Mononuclear cell (primary cell): ENCODE results near the gene GPHA2. TPM values are rescaled to one million over a fixed set of nuclear protein-coding genes. Genes with fewer than 3 reads are reported as not detected.
"Not testable (repeated sequence)": the region's sequence is repeated elsewhere in the genome, so short reads cannot be mapped to it uniquely, and the experiment has no call there.

Source experiments
- H3K27me3 ChIP-seq: 2 replicates; pipeline ENCODE4 v1.6.0; 2011; ENCODE audit warnings: low read length, control low read depth; ENCODE audit not compliant: insufficient read depth
- H3K4me1 ChIP-seq: 2 replicates; pipeline ENCODE4 v1.5.1; 2011; ENCODE audit warnings: mild to moderate bottlenecking, low read length, control low read depth; ENCODE audit not compliant: insufficient read depth
- H3K4me3 ChIP-seq: 2 replicates; pipeline ENCODE4 v1.5.1; 2011; ENCODE audit warnings: mild to moderate bottlenecking, low read length, moderate library complexity
- H3K9me3 ChIP-seq: 2 replicates; pipeline ENCODE4 v1.5.1; 2011; ENCODE audit warnings: low read depth, mild to moderate bottlenecking, control low read depth, low read length
- total RNA-seq: library from RNA; depleted of rRNA; stranded (reverse); fragments of >200 nt; gene quantifications from one replicate; pipeline ENCODE4 v1.2.3, GENCODE V29; 2012

The GPHA2 gene, protein sequence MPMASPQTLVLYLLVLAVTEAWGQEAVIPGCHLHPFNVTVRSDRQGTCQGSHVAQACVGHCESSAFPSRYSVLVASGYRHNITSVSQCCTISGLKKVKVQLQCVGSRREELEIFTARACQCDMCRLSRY
- not detected for total RNA-seq

GRCh38 chr11:64935359-64936081, at the start of gene GPHA2:
Gene GPHA2, minus strand, starts transcription at chr11:64935893. Its CDS starts 433 bp downstream, at chr11:64935460.
- H3K27me3 ChIP-seq, result no peaks in the 10 kb centered on the region
- no peaks in the 10 kb centered on the region for H3K4me1 ChIP-seq
- H3K9me3 ChIP-seq, result no peaks in the 10 kb centered on the region
- no peak within 1 kb of the TSS for H3K4me3 ChIP-seq

DNA sequence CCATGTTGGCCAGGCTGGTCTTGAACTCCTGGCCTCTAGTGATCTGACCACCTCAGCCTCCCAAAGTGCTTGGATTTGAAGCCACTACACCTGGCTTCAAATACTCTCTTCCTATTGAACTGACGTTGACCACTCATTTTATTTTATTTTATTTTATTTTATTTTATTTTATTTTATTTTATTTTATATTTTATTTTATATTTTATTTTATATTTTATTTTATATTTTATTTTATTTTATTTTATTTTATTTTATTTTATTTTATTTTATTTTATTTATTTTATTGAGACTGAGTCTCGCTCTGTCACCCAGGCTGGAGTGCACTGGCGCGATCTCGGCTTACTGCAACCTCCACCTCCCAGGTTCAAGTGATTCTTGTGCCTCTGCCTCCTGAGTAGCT, 47.6 kb upstream of the GPHA2 start:
- H3K4me3 ChIP-seq, result not testable (repeated sequence)

DNA sequence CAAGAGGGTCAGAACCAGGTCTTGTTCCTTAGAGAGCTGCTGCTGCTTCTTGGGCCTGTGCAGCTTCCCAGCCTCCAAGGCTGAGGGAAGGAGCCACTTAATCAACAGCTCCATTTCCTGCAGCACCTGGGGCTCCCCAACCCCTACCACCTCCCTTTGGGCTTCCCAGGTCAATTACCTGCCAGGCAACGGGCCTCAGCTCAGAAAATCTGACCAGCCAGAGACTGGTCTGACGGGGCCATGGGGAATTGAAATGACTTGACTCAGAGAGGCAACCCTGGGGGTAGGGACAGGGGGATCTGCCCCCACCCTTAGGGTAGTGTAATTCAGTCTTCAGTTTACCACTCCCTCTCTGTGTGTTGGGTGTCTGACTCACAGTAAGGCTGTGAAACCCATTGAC, 41.0 kb upstream of the GPHA2 start:
- Histone ChIP-seq H3K27me3 (peaks cover 4% of the 10 kb centered on the region), H3K4me1 (peaks cover 7% of the 10 kb centered on the region), H3K4me3 (no peak overlapping the region), H3K9me3 (no peaks in the 10 kb centered on the region)

More for the DNA sequence above, 47.6 kb upstream of the GPHA2 start:
- H3K27me3 ChIP-seq, H3K9me3 ChIP-seq: not testable (repeated sequence)
- H3K4me1 ChIP-seq, result peaks cover 17% of the 10 kb centered on the region

DNA sequence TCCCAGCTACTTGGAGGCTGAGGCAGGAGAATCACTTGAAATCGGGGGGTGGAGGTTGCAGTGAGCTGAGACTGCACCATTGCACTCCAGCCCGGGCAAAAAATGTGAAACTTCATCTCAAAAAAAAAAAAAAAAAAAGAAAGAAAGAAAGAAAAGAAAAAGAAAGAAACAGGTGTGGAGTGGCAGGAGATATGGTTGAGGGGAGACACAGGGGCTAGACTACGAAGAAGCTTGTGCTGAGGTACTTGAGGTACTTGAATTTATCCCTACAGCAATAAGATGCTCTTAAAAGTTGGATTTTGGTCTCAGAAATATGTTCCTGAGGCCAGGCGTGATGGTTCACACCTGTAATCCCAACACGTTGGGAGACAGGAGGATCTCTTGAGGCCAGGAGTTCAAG, 38.4 kb upstream of the GPHA2 start:
- H3K4me3 ChIP-seq, result no peak overlapping the region
- H3K9me3 ChIP-seq, result no peaks in the 10 kb centered on the region
- H3K27me3 ChIP-seq, result peaks cover 4% of the 10 kb centered on the region
- peaks cover 10% of the 10 kb centered on the region for H3K4me1 ChIP-seq

- Histone ChIP-seq H3K4me1 (peaks cover 10% of the 10 kb centered on the region), H3K9me3 (no peaks in the 10 kb centered on the region), H3K4me3 (no peak within 1 kb of the TSS), H3K27me3 (peaks cover 4% of the 10 kb centered on the region)
Measured at GRCh38 chr11:64971421-64972233, 35.9 kb upstream of the GPHA2 start, which contains the start of gene MAJIN. Gene MAJIN, minus strand, starts transcription at chr11:64972108. Its CDS starts 12,703 bp downstream, at chr11:64959405.

DNA sequence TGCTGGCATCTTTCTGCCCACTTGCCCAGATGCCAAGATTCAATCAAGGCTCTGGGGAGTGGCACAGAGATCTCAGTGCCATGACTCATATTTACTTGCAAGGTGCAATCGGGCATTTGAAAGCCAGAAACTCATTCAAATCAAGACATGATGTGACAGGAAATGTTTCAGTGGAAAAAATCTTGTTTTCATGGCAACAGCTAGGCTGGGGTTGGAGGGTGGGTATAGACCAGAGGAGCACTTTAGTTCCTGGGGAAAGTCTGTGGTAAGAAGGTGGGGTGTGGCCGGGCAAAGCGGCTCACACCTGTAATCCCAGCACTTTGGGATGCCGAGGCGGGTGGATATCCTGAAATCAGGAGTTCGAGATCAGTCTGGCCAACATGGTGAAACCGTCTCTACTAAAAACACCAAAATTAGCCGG, 35.0 kb upstream of the GPHA2 start:
- Histone ChIP-seq H3K9me3 (no peaks in the 10 kb centered on the region), H3K4me1 (peaks cover 10% of the 10 kb centered on the region), H3K4me3 (no peak overlapping the region), H3K27me3 (peaks cover 4% of the 10 kb centered on the region)

GRCh38 chr11:64969209-64969608, 33.5 kb upstream of the GPHA2 start:
- Histone ChIP-seq H3K27me3 (peaks cover 4% of the 10 kb centered on the region), H3K4me1 (peaks cover 16% of the 10 kb centered on the region), H3K9me3 (no peaks in the 10 kb centered on the region), H3K4me3 (no peak overlapping the region)

DNA sequence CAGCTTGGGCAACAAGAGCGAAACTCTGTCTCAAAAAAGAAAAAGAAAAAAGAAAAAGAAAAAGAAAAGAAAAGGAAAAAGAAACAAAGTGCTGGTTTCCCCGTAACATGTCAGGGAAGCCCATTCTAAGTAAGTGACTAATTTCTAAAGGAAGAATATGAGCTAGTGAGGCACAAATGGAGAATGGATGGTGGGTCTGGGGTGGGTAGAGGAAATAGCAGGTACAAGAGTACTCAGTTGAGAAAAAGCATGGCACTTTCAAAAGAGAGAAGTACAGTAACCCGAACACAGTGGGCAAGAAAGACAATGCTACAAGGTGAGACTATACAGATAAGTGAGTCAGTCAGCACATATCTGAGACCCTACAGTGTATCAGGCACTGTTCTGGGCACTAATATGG, 31.7 kb upstream of the GPHA2 start:
- Histone ChIP-seq H3K9me3 (no peaks in the 10 kb centered on the region), H3K27me3 (peaks cover 4% of the 10 kb centered on the region), H3K4me3 (no peak overlapping the region)

DNA sequence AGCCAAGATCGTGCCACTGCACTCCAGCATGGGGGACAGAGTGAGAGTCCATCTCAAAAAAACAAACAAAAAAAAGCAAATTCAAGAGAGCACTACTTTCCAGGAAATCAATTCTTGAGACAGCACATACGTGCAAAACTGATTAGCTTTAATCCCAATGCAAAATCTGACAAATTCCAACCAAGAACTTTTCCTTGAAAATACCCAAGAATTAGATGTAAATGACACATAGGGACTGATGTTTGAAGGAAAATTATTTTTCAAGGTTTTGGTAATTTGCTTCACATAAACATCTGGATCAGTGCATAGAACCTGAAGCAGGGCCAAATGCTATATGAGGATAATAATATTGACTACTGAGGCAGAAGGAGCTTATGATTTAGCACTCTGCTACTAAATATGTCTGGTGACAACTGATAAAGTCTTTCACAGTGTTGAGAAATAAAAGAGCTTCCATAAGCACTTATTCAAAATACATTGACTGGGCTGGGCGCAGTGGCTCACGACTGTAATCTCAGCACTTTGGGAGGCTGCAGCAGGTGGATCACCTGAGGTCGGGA, 27.5 kb upstream of the GPHA2 start:
- H3K4me1 ChIP-seq, result peaks cover 7% of the 10 kb centered on the region
- no peak overlapping the region for H3K4me3 ChIP-seq
- no peaks in the 10 kb centered on the region for H3K27me3 ChIP-seq
- H3K9me3 ChIP-seq, result no peaks in the 10 kb centered on the region

More for the DNA sequence above, 31.7 kb upstream of the GPHA2 start:
- H3K4me1 ChIP-seq, result peaks cover 18% of the 10 kb centered on the region

- Histone ChIP-seq H3K9me3 (no peaks in the 10 kb centered on the region), H3K4me1 (peaks cover 7% of the 10 kb centered on the region), H3K27me3 (no peaks in the 10 kb centered on the region), H3K4me3 (no peak overlapping the region)
Measured at GRCh38 chr11:64960719-64961118, 25.0 kb upstream of the GPHA2 start.

DNA sequence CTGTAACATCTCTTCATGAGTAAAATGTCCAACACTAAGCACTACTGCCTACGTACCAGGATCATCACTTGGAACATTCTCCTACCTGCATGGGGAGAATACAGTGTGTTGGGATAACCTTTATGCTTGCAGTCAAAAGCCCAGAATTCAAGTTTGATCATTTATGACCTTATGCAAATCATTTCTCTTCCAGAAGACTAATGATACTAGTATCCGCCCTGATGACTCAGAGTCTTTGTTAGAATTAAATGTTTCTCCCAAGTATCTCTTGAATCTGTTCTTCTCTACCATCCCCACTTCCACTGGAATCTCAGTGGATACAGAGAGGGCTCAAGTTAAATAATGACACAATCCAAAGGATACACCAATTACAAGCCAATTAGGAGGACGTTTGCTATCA, 23.8 kb upstream of the GPHA2 start:
- H3K4me3 ChIP-seq, result no peak overlapping the region
- H3K9me3 ChIP-seq, result no peaks in the 10 kb centered on the region
- H3K4me1 ChIP-seq, result peaks cover 5% of the 10 kb centered on the region
- H3K27me3 ChIP-seq, result peaks cover 3% of the 10 kb centered on the region

DNA sequence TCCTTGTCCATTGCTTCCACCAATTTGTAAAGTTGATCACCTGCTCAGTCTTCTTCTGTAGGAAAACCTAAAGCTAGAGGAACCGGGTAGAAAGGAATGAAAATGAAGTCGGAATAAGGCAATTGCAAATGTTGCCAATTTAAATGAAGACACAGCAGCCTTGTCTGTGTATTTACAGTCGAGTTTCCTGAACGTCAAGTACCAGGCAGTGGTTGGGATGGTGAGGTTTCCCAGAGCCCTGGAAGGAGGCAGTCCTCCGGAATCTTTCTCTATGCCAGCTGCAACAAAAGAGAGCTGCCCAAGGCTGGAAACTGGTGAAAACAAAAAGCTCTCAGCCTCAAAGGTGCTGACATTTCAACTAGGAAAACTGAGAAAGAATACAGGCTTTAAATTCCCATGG, 18.5 kb upstream of the GPHA2 start:
- no peaks in the 10 kb centered on the region for H3K9me3 ChIP-seq
- H3K4me1 ChIP-seq, result no peaks in the 10 kb centered on the region
- H3K4me3 ChIP-seq, result no peak overlapping the region
- H3K27me3 ChIP-seq, result peaks cover 6% of the 10 kb centered on the region

- H3K27me3 ChIP-seq, result peaks cover 6% of the 10 kb centered on the region
- H3K4me1 ChIP-seq, result no peaks in the 10 kb centered on the region
- H3K9me3 ChIP-seq, result no peaks in the 10 kb centered on the region
- H3K4me3 ChIP-seq, result no peak overlapping the region
Measured at GRCh38 chr11:64951529-64951928, 15.8 kb upstream of the GPHA2 start.

DNA sequence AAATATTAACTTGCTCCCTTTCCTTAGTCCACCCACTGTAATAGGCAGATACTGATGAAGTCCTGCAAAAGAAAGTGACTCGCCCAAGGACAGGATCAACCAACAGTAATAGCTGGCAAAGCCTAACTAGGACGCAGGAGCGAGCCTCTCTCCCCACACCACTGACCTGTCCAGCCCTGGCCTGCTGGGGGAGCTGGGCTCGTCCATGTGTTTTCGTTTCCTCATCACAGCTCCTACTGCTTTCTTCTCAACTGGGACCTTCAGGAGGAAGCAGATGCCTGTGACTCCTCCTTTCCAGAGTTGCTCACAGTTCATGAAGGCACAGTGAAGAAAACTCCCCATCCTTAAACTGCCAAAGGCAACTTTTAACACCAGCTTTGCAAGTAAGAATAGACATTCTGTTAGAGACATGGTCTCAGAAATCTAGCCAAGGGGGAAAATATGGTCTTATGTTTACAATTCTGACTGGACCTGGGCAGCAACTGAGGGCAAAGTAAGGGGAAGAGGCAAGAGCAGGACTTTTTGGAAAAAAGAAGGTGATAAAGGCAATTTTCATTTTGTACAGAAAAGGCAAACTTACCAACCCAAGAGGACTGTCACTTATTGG, 11.6 kb upstream of the GPHA2 start:
- H3K4me1 ChIP-seq, result no peaks in the 10 kb centered on the region
- no peaks in the 10 kb centered on the region for H3K27me3 ChIP-seq
- H3K4me3 ChIP-seq, result no peak overlapping the region
- H3K9me3 ChIP-seq, result no peaks in the 10 kb centered on the region

DNA sequence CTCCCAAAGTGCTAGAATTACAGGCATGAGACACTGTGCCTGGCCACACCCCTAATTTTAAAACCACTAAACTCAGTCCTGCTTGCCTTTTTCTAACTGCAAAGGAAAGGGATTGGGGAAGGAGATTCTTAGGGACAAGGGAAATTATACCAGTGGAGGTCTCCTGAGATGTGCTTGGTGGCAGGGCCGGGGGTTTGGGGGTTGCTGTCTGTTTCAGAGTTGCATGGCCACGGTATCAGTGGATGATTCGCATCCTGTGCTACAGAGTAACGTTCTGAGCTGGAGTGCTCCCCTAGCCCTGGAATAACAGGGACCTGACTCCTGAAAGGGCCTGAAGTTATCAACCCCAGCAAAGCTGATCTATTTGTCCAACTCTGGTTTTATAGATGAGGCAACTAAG, 846 bp upstream of the GPHA2 start:
- H3K4me3 ChIP-seq, result no peak overlapping the region
- no peaks in the 10 kb centered on the region for H3K4me1 ChIP-seq
- H3K27me3 ChIP-seq, result no peaks in the 10 kb centered on the region
- no peaks in the 10 kb centered on the region for H3K9me3 ChIP-seq
